ENCODE data around the gene MSL3B.

DNA sequence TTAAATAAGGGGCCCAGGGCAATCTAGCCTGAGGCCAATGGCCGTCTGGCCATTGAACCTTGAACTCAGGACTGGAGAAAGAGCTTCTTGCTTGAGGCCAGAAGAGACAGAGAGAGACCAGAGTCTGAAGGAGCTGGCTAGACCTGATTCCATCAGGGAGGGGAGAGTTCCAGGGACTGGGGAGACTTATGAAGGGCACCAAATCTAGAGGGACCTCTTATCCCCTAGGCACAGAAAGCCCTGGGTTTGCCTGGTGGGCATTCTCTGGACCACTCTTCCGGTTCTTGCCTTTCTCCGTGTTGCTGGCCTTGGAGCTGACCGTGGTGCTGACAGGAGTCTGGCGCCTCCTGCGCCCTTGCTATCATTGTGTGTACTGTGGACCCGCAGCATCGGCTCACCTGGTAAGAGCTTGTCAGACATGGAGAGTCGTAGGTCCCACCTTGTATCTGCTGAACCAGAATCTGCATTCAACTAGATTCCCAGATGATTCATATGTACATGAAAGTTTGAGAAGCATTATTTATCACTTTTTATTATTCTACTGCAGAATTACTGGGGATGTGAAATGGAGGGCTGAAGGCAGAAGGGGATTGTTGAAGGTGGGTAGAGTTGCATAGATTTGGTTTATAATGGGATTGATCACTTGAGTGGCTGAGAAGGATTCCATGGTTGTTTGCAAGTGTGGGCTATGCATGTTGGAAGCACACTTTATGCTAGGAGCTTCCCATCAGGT lies 44.7 kb upstream of the MSL3B start:
- TF ChIP-seq EZH2 (IDR thresholded peaks at IDR 0.05; ENCODE audit: insufficient read depth, low read length): no peak
- TF ChIP-seq, protein P1, sequence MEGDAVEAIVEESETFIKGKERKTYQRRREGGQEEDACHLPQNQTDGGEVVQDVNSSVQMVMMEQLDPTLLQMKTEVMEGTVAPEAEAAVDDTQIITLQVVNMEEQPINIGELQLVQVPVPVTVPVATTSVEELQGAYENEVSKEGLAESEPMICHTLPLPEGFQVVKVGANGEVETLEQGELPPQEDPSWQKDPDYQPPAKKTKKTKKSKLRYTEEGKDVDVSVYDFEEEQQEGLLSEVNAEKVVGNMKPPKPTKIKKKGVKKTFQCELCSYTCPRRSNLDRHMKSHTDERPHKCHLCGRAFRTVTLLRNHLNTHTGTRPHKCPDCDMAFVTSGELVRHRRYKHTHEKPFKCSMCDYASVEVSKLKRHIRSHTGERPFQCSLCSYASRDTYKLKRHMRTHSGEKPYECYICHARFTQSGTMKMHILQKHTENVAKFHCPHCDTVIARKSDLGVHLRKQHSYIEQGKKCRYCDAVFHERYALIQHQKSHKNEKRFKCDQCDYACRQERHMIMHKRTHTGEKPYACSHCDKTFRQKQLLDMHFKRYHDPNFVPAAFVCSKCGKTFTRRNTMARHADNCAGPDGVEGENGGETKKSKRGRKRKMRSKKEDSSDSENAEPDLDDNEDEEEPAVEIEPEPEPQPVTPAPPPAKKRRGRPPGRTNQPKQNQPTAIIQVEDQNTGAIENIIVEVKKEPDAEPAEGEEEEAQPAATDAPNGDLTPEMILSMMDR (IDR thresholded peaks at IDR 0.05; ENCODE audit: insufficient read depth, low read depth, low read length): no peak
